GM18861 (cell line): Measurements from ENCODE around the gene HMGN4.
A peak's percentile ranks its signal among the peaks of the same experiment; 100 is the strongest.
"Not testable (repeated sequence)": the region's sequence is repeated elsewhere in the genome, so short reads cannot be mapped to it uniquely, and the experiment has no call there.

Experiments used
- ATAC-seq: cut with Tn5 transposase; IDR thresholded peaks from one replicate; pipeline ENCODE4 v1.9.1; 2021; ENCODE audit not compliant: unreplicated experiment

HMGN4 gene

GRCh38 chr6:26522486-26523228, 15.5 kb upstream of the HMGN4 start:
- ATAC-seq: not testable (repeated sequence)

GRCh38 chr6:26524314-26524713, 13.9 kb upstream of the HMGN4 start:
- ATAC-seq: not testable (repeated sequence)

- ATAC-seq: no peak
Measured at GRCh38 chr6:26524722-26525370, 13.3 kb upstream of the HMGN4 start.

- ATAC-seq: no peak
Measured at GRCh38 chr6:26525838-26526237, 12.3 kb upstream of the HMGN4 start.

- ATAC-seq: no peak
Measured at GRCh38 chr6:26526928-26527327, 11.2 kb upstream of the HMGN4 start.

GRCh38 chr6:26530203-26530602, 8.0 kb upstream of the HMGN4 start:
- ATAC-seq: no peak

GRCh38 chr6:26531897-26532296, 6.3 kb upstream of the HMGN4 start:
- ATAC-seq: no peak

- ATAC-seq: peak; percentile 31
Measured at GRCh38 chr6:26532699-26533531, 5.3 kb upstream of the HMGN4 start.

- ATAC-seq: no peak
Measured at GRCh38 chr6:26533532-26533931, 4.6 kb upstream of the HMGN4 start.

GRCh38 chr6:26534681-26535465, 3.3 kb upstream of the HMGN4 start:
- ATAC-seq: no peak

- peak; percentile 27 for ATAC-seq
Measured at GRCh38 chr6:26536571-26537159, 1.5 kb upstream of the HMGN4 start.

- peak; percentile 34 for ATAC-seq
Measured at GRCh38 chr6:26537160-26537845, 863 bp upstream of the HMGN4 start.

- no peak for ATAC-seq
Measured at GRCh38 chr6:26538572-26538902, 371 bp downstream of the HMGN4 start.

GRCh38 chr6:26539071-26539615, 977 bp downstream of the HMGN4 start:
- ATAC-seq: no peak

GRCh38 chr6:26541579-26541978, 3.4 kb downstream of the HMGN4 start:
- no peak for ATAC-seq

- ATAC-seq: no peak
Measured at GRCh38 chr6:26543953-26544352, 5.8 kb downstream of the HMGN4 start.

GRCh38 chr6:26544473-26544872, 6.3 kb downstream of the HMGN4 start:
- no peak for ATAC-seq

- no peak for ATAC-seq
Measured at GRCh38 chr6:26545627-26546026, 7.5 kb downstream of the HMGN4 start.

GRCh38 chr6:26547363-26547762, 9.2 kb downstream of the HMGN4 start:
- not testable (repeated sequence) for ATAC-seq
